ENCODE data around the gene SCD5. TPM values are rescaled to one million over a fixed set of nuclear protein-coding genes. Genes with fewer than 3 reads are reported as not detected.

The SCD5 gene
- total and polyA plus RNA-seq, 2 of the 13 experiments (the other 11 are each of a cell fraction or from before 2014, with no cell fraction given): not detected

DNA sequence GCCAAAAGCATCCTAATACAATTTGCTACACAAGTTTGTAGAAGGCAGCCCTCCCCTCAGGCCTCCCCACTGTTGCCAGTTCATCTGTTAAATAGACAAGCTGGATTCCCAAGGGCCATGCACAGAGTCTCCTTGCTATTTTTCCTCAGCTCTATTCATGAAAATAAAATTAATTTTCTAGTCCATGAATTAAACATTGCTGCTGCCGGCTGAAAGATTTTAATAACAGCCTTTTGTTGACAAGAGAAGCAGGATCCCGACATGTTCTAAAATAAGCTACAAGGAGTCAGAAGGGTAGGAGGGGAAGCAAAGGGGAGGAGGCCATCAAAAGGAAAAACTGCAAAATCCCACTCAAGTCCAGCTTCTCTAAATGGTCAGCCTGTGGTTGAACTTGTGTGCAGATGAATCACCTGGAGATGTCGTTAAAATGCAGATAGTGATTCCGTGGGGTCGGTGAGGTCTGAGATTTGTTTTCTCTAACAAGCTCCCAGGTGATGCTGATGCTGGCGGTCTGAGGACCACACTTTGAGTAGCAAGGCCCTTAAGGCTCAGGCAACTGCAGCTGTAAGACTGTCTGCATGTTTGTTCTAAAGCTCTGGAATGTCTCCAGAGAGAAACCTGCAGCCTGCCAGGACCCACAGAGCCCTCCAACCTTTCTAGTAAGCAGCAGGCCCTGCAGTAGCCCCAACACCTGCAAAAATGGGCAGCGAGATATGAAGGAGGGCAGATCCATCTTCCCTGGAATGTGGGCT is 9.4 kb downstream of the SCD5 start:
- intact Hi-C loops (cut with micrococcal nuclease; ENCODE audit: unreplicated experiment): no loop called here
- in situ Hi-C loops (cut with HindIII; ENCODE audit: extremely low pct_ligation_motif_present, low pct_unique_long_range_greater_than_20kb): no loop called here
- Histone ChIP-seq H3K4me2 (ENCODE audit: low read depth, low read length) (no peak overlapping the region), H3K9me3 (ENCODE audit: low read length) (no peaks in the 10 kb centered on the region), H4K20me1 (ENCODE audit: insufficient read depth, low read length) (no peaks in the 10 kb centered on the region), H3K4me1 (ENCODE audit: insufficient read depth, low read length) (peaks cover 6% of the 10 kb centered on the region; the same call in 1 of the 2 replicates), H3K79me2 (ENCODE audit: insufficient read depth, low read length) (no peaks in the 10 kb centered on the region), H3K4me3 (replicated peaks in 1 of 3; ENCODE audit: insufficient read depth in 1 of 3, low read depth in 2 of 3, low read length in 3 of 3) (no peak overlapping the region), H3K36me3 (replicated peaks in 1 of 2; ENCODE audit: control insufficient read depth in 1 of 2, insufficient read depth in 2 of 2, low read length in 2 of 2) (no peaks in the 10 kb centered on the region), H3K27ac (ENCODE audit: extremely low read length, insufficient read depth, low read length) (no peak overlapping the region), H3K27me3 (ENCODE audit: control insufficient read depth in 1 of 2, insufficient read depth in 2 of 2, low read length in 2 of 2) (peaks cover 0 to 30% of the 10 kb centered on the region in 2 experiments; a peak in 2 of 5 replicates), H3K9ac (ENCODE audit: insufficient read depth, low read depth, low read length) (no peak overlapping the region), H2AFZ (ENCODE audit: low read length) (no peak overlapping the region)
- BruUV-seq (replicated peaks): no TSS peak
- POLR2A ChIA-PET: no interaction called here
- ATAC-seq (no peak), DNase-seq (ENCODE audit: low spot score) (no peak), FAIRE-seq (no peak)
- 5% methylated on average over 7 of the region's 7 CpGs for WGBS (ENCODE audit: low lambda C conversion rate)
- CTCF ChIA-PET (ENCODE audit: low intra/inter-chr PET ratio, low total read pairs): no interaction called here
- TF ChIP-seq, protein P1, sequence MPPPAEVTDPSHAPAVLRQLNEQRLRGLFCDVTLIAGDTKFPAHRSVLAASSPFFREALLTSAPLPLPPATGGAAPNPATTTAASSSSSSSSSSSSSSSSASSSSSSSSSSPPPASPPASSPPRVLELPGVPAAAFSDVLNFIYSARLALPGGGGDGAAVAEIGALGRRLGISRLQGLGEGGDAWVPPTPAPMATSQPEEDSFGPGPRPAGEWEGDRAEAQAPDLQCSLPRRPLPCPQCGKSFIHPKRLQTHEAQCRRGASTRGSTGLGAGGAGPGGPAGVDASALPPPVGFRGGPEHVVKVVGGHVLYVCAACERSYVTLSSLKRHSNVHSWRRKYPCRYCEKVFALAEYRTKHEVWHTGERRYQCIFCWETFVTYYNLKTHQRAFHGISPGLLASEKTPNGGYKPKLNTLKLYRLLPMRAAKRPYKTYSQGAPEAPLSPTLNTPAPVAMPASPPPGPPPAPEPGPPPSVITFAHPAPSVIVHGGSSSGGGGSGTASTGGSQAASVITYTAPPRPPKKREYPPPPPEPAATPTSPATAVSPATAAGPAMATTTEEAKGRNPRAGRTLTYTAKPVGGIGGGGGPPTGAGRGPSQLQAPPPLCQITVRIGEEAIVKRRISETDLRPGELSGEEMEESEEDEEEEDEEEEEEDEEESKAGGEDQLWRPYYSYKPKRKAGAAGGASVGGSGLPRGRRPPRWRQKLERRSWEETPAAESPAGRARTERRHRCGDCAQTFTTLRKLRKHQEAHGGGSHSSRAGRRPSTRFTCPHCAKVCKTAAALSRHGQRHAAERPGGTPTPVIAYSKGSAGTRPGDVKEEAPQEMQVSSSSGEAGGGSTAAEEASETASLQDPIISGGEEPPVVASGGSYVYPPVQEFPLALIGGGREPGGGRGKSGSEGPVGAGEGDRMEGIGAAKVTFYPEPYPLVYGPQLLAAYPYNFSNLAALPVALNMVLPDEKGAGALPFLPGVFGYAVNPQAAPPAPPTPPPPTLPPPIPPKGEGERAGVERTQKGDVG (CRISPR knock-in tag; IDR thresholded peaks at IDR 0.05; ENCODE audit: borderline replicate concordance): no peak
- TF ChIP-seq MAFK (conservative IDR thresholded peaks at IDR 0.05 in 1 of 2, IDR thresholded peaks at IDR 0.05 in 1 of 2; ENCODE audit: low read length in 2 of 2) (no peak), ZNF446 (CRISPR knock-in tag; IDR thresholded peaks at IDR 0.05) (no peak), ISL2 (CRISPR knock-in tag; IDR thresholded peaks at IDR 0.05) (no peak), ZNF33A (CRISPR knock-in tag; IDR thresholded peaks at IDR 0.05; ENCODE audit: borderline replicate concordance) (no peak), TBX2 (CRISPR knock-in tag; IDR thresholded peaks at IDR 0.05; ENCODE audit: borderline replicate concordance) (no peak), ZNF850 (CRISPR knock-in tag; conservative IDR thresholded peaks at IDR 0.05) (no peak), ZNF607 (CRISPR knock-in tag; IDR thresholded peaks at IDR 0.05; ENCODE audit: borderline replicate concordance) (no peak), BCL6 (CRISPR knock-in tag; IDR thresholded peaks at IDR 0.05) (no peak), ELF1 (CRISPR knock-in tag; IDR thresholded peaks at IDR 0.05) (no peak), ZNF644 (CRISPR knock-in tag; IDR thresholded peaks at IDR 0.05; ENCODE audit: low read depth) (no peak), MAFG (CRISPR knock-in tag; IDR thresholded peaks at IDR 0.05) (no peak), ZMAT5 (CRISPR knock-in tag; IDR thresholded peaks at IDR 0.05; ENCODE audit: borderline replicate concordance, low read depth) (no peak), ZSCAN29 (CRISPR knock-in tag; conservative IDR thresholded peaks at IDR 0.05) (no peak), RXRB (CRISPR knock-in tag; IDR thresholded peaks at IDR 0.05; ENCODE audit: borderline replicate concordance) (no peak), SPEN (CRISPR knock-in tag; IDR thresholded peaks at IDR 0.05; ENCODE audit: low read depth) (no peak)
- TF ChIP-seq, protein P2, sequence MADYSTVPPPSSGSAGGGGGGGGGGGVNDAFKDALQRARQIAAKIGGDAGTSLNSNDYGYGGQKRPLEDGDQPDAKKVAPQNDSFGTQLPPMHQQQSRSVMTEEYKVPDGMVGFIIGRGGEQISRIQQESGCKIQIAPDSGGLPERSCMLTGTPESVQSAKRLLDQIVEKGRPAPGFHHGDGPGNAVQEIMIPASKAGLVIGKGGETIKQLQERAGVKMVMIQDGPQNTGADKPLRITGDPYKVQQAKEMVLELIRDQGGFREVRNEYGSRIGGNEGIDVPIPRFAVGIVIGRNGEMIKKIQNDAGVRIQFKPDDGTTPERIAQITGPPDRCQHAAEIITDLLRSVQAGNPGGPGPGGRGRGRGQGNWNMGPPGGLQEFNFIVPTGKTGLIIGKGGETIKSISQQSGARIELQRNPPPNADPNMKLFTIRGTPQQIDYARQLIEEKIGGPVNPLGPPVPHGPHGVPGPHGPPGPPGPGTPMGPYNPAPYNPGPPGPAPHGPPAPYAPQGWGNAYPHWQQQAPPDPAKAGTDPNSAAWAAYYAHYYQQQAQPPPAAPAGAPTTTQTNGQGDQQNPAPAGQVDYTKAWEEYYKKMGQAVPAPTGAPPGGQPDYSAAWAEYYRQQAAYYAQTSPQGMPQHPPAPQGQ (CRISPR knock-in tag; IDR thresholded peaks at IDR 0.05; ENCODE audit: borderline replicate concordance): no peak
- TF ChIP-seq, protein P3, sequence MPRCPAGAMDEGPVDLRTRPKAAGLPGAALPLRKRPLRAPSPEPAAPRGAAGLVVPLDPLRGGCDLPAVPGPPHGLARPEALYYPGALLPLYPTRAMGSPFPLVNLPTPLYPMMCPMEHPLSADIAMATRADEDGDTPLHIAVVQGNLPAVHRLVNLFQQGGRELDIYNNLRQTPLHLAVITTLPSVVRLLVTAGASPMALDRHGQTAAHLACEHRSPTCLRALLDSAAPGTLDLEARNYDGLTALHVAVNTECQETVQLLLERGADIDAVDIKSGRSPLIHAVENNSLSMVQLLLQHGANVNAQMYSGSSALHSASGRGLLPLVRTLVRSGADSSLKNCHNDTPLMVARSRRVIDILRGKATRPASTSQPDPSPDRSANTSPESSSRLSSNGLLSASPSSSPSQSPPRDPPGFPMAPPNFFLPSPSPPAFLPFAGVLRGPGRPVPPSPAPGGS (CRISPR knock-in tag; IDR thresholded peaks at IDR 0.05): no peak
